Muscle layer of duodenum (tissue), 2 donors: Measurements from ENCODE around the gene SLC37A3.

Experiments used
- H3K27ac ChIP-seq: one replicate; pipeline ENCODE4 v1.7.0; 2013; ENCODE audit warnings: mild to moderate bottlenecking, low read length
- H3K27me3 ChIP-seq: one replicate; pipeline ENCODE4 v1.7.0; 2013; ENCODE audit warnings: low read depth, mild to moderate bottlenecking, control low read depth, low read length
- H3K36me3 ChIP-seq, 2 donors: one replicate each; pipeline ENCODE4 v1.7.0; 2013; ENCODE audit warnings: low read length in 2 of 2, control low read depth in 1 of 2, mild to moderate bottlenecking in 1 of 2; ENCODE audit not compliant: insufficient read depth in 2 of 2, control insufficient read depth in 1 of 2
- H3K4me1 ChIP-seq, 2 donors: one replicate each; pipeline ENCODE4 v1.7.0; 2013; ENCODE audit warnings: low read length in 2 of 2, mild to moderate bottlenecking in 2 of 2, control low read depth in 1 of 2, moderate library complexity in 1 of 2; ENCODE audit not compliant: insufficient read depth in 2 of 2, control insufficient read depth in 1 of 2
- H3K4me3 ChIP-seq, 2 donors: one replicate each; pipeline ENCODE4 v1.7.0; 2013; ENCODE audit warnings: low read length in 2 of 2, low read depth in 1 of 2, mild to moderate bottlenecking in 1 of 2
- H3K9me3 ChIP-seq, 2 donors: one replicate each; pipeline ENCODE4 v1.7.0; 2013; ENCODE audit warnings: low read length in 2 of 2, control low read depth in 1 of 2, mild to moderate bottlenecking in 1 of 2; ENCODE audit not compliant: control insufficient read depth in 1 of 2
- donor health status: healthy.

Gene SLC37A3

GRCh38 chr7:140308060-140308459, 90.3 kb downstream of the SLC37A3 start:
- peaks cover 3 to 4% of the 10 kb centered on the region in 2 donors for H3K9me3 ChIP-seq
- no peak overlapping the region for H3K4me3 ChIP-seq
- H3K27ac ChIP-seq, result no peak overlapping the region
- no peaks in the 10 kb centered on the region for H3K27me3 ChIP-seq
- no peaks in the 10 kb centered on the region for H3K36me3 ChIP-seq
- H3K4me1 ChIP-seq, result no peaks in the 10 kb centered on the region

GRCh38 chr7:140304191-140304799, 94.0 kb downstream of the SLC37A3 start:
- Histone ChIP-seq H3K4me3 (no peak overlapping the region), H3K36me3 (no peaks in the 10 kb centered on the region), H3K27ac (no peak overlapping the region), H3K9me3 (no peaks in the 10 kb centered on the region), H3K4me1 (no peaks in the 10 kb centered on the region), H3K27me3 (no peaks in the 10 kb centered on the region)

- H3K27ac ChIP-seq, result no peak overlapping the region
- H3K27me3 ChIP-seq, result no peaks in the 10 kb centered on the region
- H3K9me3 ChIP-seq, result no peaks in the 10 kb centered on the region
- no peaks in the 10 kb centered on the region for H3K4me1 ChIP-seq
- no peak overlapping the region for H3K4me3 ChIP-seq
- no peaks in the 10 kb centered on the region for H3K36me3 ChIP-seq
Measured at GRCh38 chr7:140300243-140301136, 97.8 kb downstream of the SLC37A3 start.

- Histone ChIP-seq H3K36me3 (no peaks in the 10 kb centered on the region), H3K9me3 (no peaks in the 10 kb centered on the region), H3K27me3 (no peaks in the 10 kb centered on the region)
Measured at GRCh38 chr7:140298213-140298612, 100.1 kb downstream of the SLC37A3 start.

GRCh38 chr7:140297192-140297591, 101.1 kb downstream of the SLC37A3 start:
- H3K27me3 ChIP-seq, result no peaks in the 10 kb centered on the region
- H3K36me3 ChIP-seq, result no peaks in the 10 kb centered on the region
- no peak overlapping the region for H3K4me3 ChIP-seq
- H3K27ac ChIP-seq, result no peak overlapping the region
- no peaks in the 10 kb centered on the region for H3K9me3 ChIP-seq
- no peaks in the 10 kb centered on the region for H3K4me1 ChIP-seq

More at GRCh38 chr7:140298213-140298612, 100.1 kb downstream of the SLC37A3 start:
- H3K4me3 ChIP-seq, result no peak overlapping the region
- no peaks in the 10 kb centered on the region for H3K4me1 ChIP-seq
- H3K27ac ChIP-seq, result no peak overlapping the region

GRCh38 chr7:140295224-140295738, 103.0 kb downstream of the SLC37A3 start:
- Histone ChIP-seq H3K9me3 (no peaks in the 10 kb centered on the region), H3K27ac (no peak overlapping the region), H3K36me3 (no peaks in the 10 kb centered on the region), H3K4me1 (no peaks in the 10 kb centered on the region), H3K4me3 (no peak overlapping the region), H3K27me3 (no peaks in the 10 kb centered on the region)

- Histone ChIP-seq H3K27ac (no peak overlapping the region), H3K4me1 (no peaks in the 10 kb centered on the region), H3K36me3 (no peaks in the 10 kb centered on the region), H3K4me3 (no peak overlapping the region), H3K27me3 (no peaks in the 10 kb centered on the region), H3K9me3 (no peaks in the 10 kb centered on the region)
Measured at GRCh38 chr7:140294454-140294853, 103.9 kb downstream of the SLC37A3 start.

GRCh38 chr7:140292438-140292837, 105.9 kb downstream of the SLC37A3 start:
- no peaks in the 10 kb centered on the region for H3K36me3 ChIP-seq
- H3K27ac ChIP-seq, result no peak overlapping the region
- H3K4me1 ChIP-seq, result no peaks in the 10 kb centered on the region
- no peaks in the 10 kb centered on the region for H3K9me3 ChIP-seq
- no peaks in the 10 kb centered on the region for H3K27me3 ChIP-seq
- no peak overlapping the region for H3K4me3 ChIP-seq

- Histone ChIP-seq H3K27me3 (no peaks in the 10 kb centered on the region), H3K27ac (no peak overlapping the region), H3K4me1 (no peaks in the 10 kb centered on the region), H3K4me3 (no peak overlapping the region), H3K36me3 (no peaks in the 10 kb centered on the region), H3K9me3 (no peaks in the 10 kb centered on the region)
Measured at GRCh38 chr7:140289804-140290203, 108.5 kb downstream of the SLC37A3 start.

GRCh38 chr7:140287988-140288387, 110.3 kb downstream of the SLC37A3 start:
- Histone ChIP-seq H3K4me3 (no peak overlapping the region), H3K4me1 (no peaks in the 10 kb centered on the region), H3K27me3 (no peaks in the 10 kb centered on the region), H3K27ac (no peak overlapping the region), H3K36me3 (no peaks in the 10 kb centered on the region), H3K9me3 (no peaks in the 10 kb centered on the region)

- H3K4me1 ChIP-seq, result no peaks in the 10 kb centered on the region
- H3K27ac ChIP-seq, result no peak overlapping the region
- H3K9me3 ChIP-seq, result no peaks in the 10 kb centered on the region
- H3K4me3 ChIP-seq, result no peak overlapping the region
- H3K36me3 ChIP-seq, result no peaks in the 10 kb centered on the region
- no peaks in the 10 kb centered on the region for H3K27me3 ChIP-seq
Measured at GRCh38 chr7:140285938-140286337, 112.4 kb downstream of the SLC37A3 start.
